Ammon's horn (tissue), 1 donor: ENCODE results near the gene SLC6A11.

ENCODE experiments used
- DNase-seq: peaks from one replicate; pipeline ENCODE4 v3.0.0-alpha.2; 2016; ENCODE audit warnings: low spot score

The SLC6A11 gene

DNA sequence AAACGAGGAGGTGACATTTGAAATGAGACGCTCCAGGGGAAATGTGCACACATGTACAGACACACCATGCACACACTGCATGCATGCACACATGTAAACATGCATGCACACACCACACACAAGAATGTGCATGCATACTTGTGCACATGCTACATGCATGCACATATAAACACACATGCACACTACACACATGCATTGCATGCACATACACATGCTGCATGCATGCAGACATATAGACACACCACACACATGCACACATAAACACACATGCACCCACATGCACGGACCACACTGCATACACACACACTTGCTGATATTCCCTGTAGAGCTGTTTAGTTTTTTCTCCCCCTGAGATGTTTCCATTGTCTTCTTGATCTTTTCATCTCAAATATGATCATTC is 138.7 kb downstream of the SLC6A11 start:
- no peak for DNase-seq

DNA sequence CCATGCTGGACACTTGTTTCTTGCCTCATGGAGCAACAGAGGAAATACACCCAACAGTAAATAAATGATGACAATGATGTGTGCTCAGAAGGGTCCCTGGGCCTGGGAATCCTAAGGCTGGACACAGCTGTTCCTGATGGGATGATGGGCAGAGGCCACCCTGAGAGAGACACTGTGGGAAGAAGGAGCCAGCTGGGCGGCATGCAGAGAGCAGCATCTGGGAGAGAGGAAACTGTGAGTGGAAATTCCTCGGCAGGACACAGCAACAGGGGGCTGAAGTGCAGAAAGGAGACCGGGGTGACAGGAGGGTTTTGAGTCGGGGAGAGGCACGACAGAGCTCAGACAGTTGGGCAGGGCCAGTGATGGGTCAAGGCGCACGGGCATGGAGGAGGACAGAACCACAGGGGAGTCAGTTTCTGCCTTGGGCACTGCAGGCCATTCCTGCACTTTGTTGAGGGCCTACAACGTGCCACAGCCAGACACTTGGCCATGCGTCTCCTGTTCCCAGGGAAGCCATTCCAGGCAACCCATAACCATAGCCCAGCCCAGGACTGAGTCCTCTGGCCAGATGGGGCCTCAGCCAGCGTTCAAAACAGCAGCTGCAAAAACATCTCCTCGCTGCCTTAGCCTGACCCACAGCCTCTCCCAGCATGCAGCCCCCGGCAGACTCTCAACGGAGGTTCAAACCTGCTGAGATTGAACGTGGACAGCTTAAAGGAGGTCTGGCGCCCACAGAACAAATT is 139.9 kb downstream of the SLC6A11 start:
- DNase-seq: peak; percentile 36

DNA sequence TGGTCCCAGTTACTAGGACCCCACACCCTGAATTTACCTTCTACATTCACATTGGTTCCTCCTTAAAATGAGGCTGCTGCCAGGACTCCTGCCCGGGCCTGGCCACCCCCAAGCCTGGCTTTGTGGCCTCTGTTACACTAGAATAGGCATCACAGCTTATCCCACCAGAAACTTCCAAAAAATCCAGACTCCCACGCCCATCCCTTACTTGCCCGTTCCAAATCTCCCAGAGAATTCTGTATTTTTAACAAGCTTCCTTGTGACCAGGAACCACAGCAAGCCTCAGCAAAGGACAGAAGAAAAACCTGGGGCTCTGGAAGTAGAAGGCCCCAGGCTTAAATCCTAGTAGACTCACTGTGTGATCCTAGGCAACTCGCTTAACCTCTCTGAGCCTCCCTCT is 140.5 kb downstream of the SLC6A11 start:
- no peak for DNase-seq

DNA sequence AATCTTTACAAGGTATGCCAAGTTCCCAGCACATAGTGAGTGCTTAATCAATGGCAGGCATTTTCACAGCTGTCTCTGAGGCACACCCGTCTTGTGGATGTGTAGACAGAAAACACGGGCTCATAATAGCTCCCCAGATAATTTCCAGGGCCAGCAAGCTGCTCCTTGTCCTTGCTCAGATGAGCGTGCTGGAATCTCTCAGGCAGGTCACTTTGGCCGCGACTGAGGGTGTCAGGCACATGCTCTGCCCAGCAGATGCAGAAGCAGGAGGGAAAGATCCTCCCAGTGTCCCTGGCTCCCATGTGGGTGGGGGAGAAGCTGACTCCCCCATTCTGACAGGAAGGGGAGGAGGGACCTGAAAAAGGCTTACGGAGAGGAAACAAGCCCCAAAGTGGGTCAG is 141.0 kb downstream of the SLC6A11 start:
- no peak for DNase-seq

DNA sequence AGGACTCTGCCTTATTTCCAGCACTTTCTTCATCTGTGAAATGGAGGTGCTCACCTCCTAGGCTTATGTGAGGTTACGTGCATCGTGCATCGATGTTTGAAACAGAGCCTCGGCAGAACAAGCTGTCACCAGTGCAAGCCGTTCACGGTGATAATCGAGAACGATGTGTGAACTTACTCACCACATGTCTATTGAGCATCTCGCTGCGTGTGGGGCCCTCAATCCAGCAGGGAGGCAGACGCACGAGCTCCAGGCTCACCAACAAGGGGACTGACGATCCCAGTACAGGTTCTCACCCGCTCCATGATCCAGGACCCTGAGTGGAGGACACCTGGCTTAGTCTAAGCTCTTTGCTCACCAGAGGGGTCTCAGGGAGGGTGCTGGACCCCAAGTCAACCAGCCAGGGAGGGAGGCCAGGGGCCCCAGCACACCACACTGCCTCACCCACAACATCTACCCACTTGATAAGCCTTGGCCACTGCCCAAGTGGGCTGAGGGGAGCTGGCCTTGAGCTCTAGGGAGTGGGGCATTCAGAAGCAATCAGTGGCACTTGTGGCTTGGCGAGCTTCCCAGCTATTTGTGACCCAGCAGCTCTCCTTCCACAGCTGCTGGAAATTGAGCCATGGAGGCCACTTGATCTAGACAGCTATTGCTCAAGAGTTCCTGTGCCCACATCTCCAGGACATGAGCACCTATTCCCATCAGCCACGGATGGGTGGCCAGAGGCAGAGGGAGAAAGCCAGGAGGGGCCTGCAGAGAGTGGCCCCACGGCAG is 142.1 kb downstream of the SLC6A11 start:
- peak; percentile 47 for DNase-seq

DNA sequence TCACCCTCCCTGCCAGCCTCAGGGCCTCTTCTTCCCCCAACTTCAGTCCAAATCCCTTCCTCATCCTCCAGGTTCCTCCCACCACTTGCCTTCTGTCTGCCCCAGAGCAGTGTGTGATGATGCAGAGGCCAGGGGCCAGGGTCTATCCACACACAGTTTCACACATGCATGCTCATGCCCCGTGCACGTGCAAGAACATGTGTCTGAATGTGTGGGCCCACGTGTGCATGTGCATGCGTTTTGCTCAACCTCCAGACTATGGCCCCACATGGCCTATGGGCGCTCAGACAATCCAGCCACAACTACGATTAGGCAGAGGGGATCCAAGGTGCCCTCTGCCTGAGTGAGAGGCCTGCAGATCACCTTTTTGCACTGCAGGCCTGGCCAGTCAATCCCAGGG is 144.2 kb downstream of the SLC6A11 start:
- DNase-seq: no peak

DNA sequence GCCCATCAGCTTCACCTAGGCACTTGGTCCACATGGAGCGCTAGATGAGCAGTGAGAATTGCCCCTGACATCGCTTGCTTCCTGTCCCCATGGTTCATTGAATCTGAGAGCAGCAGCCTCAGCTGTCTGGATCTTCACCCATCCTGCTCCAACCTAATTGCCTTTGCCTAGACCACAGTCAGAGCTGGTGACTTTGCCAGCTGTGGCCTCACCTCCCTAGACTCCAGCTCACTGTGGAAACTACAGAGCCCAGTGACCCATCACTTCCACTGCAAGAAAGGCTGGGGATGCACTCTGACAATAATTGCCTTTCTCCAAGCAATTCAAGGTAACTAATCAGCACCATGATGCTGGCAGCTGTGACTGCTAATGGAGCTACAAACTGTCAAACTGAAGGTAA is 145.9 kb downstream of the SLC6A11 start:
- no peak for DNase-seq

DNA sequence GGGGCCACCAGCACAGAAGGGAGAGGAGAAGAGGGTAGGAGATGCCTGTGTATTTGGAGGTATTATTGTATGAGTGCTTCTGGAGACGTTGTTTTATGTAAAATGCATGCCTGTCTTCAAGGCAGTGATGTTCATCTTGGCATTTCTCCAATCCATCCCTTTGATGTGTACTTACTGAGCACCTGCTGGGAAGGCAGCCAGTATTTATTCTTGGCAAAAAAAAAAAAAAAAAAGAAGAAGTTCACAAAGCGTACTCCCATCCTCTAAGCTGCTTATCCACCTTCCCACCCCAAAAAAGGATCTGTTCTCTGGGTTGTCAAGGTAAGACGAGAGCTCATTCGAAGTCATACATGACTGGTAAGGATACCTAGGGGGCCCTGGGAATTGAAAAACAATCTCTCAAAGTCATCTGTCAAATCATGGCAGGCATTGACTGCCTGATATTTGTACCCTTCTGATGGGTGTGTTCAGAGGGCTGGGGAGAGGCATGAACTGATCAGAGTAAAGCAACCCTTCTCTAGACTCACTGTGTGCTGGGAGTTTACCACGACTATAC is 146.5 kb downstream of the SLC6A11 start:
- DNase-seq: no peak

DNA sequence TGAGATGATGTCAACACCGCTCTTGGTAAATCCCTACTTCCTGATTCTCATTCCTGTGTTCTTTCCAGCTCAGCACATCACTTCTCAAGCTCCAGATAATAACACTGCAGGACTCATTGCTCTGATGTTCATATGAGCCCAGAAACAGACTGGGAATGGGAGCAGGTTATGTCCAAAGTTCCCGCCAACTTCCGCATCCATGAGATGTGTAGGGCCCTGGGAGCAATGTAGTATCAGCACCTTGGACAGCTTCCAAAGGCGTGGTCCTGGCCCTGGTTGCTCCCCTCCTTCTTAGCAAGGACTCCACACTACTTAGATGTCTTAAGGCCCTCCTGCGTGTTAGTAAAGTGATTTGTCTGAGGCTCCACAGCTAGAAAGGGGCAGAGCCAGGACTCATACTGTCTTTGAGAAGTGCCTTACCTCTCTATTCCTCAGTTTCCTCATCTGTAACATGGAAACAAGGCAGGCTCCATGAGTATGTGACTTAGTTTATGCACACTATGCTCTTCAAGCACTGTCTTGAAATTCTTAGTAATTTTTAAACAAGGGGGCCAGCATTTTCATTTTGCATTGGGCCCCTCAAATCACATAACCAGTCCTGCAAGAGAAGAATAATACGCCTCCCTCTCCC is 148.6 kb downstream of the SLC6A11 start:
- DNase-seq: no peak

DNA sequence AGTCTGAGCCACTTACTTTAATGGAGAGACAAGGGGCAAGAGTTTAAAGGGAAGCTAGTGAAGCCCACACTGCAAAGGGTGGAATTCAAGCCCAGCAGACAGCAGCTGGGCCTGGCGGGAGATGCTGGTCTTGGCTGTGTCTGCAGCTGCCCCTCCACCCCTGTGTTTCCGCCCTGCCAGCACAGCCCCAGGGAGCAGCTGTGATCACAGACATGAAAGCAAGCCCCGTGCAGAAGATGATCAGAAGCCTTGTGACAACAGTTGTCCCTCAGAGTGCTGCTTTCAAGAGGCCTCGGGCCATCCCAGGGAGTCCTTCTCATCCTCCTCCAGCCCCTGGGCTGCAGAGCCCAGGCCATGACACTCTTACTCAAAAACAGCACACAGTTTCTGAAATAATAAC is 152.4 kb downstream of the SLC6A11 start:
- peak; percentile 89 for DNase-seq

DNA sequence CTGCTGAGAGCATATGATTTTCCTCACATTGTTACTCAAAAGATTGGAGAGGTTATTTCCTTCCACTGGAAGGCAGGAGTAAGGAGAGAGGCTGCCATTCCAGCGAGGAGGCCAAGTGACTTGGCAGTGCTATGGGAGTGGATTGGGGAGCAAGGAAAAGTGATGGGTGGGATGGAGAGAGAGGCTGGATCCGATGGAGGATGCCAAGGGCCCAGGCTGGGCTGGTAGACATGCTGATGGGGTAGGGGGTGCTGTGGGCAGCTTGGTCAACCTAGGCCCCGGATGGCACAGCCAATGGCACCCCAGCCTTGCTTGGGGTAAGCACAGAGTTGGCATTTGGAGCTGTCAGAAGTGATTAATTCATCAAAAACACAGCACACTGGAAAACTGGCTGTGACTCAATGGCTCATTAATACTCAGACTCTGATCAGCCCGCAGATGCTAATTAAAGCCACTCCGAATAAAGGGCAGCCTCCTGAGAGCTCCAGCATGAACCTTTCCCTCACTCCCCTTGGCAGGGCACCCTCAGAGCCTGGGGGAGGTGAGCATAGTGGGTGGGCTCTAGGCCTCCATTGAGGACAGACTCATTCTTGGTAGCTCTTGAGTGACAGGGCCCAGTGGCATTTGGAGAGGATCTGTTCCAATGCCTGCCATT is 154.4 kb downstream of the SLC6A11 start:
- peak; percentile 43 for DNase-seq

DNA sequence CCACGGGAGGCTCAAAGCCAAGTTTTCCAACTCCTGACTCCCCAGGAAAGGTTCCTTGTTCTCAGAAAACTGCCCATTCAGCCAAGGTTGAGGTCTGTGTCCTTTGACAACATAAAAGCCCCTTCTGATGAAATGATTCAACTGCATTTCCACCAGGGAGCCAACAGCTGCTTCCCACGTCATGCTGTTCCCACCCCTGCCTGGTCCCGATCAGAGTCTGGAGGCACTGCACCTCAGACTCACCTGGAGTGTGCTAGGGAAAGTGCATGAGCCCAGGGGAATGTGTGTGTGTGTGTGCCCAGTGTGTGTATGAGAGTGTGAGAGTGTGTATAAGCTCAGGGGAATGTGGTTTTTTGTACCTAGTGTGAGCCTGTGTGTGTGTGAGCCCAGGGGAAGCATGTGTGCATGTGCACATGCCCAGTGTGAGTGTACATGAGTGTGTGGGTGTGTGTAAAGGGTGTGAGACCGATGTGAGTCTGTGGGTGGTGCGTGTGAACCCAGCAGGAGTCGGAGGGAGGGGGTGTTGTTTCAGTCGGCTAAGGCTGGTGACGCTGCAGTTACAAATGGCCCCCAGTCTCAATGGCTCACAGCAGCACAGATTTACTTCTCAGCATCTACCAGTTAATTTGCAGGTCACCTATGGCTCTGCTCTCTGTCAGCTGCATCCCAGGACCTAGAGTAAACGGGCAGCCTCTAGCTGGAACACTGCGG is 156.2 kb downstream of the SLC6A11 start:
- DNase-seq: no peak

DNA sequence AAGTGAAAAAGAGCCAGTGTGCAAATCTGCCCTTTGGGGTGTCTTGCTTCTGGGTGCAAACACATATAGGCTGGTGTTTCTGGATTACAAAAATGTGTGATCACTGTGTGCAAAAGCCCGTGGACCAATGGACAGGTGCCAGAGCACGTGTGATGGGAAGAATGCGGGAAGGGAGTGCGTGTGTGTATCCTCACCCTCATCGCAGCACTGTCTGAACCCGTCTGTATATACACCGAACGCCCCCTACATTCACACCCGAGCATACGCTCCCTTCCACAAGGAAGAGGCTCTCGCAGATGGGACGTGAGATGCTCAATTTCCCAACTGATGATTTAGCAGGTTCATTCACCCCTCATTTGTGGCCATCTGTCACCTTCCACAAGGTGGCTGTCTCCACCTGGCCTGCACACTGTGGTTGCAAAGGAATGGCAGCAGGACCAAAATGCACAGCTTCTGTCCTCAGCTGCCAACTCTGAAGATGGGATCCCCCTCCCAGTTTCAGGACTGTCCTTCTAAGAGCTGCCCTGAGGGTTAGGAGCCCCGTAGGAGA is 157.1 kb downstream of the SLC6A11 start:
- no peak for DNase-seq

DNA sequence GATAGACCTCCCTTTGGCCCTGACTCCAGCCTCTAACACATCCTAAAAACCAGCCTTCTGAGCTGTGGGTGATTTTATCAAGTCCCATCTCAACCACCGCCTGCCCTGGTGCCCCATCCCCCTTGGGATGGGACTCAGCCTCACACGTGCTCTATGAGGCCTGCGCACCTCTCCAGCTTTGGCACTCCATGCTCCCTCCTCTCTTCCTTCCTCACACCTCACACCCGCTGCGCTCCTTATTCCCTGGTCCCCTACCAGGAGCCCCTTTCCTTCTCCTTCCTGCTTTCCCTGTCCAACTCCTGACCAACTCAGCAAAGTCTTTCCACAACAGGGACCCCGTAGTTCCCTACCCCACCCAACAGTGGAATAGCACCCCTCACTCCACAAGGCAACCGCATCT is 158.1 kb downstream of the SLC6A11 start:
- DNase-seq: no peak

DNA sequence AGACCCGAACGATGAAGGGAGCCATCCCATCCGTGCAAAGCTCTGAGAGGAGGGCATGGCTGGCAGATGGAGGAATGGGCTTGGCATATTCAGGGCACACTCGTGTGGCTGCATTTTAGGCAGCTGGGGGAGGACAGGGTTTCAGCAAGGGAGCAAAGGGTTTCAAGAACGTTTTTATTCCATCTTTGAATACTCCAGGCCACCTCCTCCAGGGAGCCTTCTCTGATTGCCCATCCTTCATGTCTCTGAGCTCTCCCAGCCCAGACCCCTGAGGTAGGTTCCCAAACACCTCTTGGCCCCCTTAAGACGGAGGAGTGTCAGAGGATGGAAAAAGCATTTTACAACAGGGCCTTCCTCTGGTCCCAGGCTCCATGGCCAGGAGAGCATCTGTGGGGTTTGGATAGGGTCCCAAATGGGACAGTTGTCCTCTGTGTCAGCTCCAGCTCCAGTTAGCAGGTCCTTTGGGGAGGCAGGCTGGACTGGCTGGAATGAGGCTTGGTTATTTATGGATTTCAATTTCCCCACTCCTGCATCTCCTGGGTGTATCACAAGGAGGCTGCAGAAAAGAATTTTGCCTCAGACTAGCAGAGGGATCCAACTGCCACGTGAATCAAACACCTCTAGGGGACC is 158.8 kb downstream of the SLC6A11 start:
- no peak for DNase-seq

DNA sequence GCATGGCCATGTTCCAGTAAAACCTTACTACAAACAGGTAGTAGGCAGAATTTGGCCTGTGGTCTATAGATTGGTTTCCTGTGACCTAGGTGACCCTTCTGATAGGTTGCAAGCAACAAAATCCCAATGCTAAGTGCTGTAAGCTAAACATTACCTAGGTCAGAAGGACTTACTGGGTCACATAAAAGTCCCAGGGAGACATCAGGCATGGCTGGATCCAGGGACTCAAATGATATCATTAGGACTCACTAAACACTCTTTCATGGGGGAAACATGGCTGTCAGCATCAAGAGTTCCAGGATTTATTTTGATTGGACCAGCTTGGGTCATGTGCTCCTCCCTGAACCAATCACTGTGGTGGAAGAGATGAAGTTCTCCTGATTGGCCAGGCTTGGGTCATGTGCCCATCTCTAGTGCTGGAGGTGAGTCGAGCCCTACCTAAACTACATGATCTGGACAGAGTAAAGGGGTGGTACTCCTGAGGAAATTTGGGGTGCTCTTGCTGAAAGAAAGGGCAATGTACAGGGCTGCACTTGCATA is 159.7 kb downstream of the SLC6A11 start:
- DNase-seq: no peak

DNA sequence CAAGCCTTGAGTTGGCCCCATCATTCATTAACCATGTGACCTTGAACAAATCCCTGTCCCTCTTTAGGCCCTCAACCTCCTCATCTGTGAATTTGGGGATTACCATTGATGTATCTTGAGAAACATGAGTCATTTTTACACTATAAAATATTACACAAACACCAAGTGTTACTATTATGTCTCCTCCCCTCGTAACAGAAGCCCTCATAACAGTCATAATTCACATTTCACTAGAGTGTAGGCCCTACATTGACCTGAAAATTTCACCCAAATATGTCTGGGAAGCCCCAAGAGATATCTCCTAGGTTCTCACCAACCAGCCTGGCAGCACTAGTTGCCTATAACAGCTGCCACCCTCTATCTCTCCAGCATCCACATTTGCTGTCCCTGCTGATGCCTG is 160.7 kb downstream of the SLC6A11 start:
- no peak for DNase-seq

DNA sequence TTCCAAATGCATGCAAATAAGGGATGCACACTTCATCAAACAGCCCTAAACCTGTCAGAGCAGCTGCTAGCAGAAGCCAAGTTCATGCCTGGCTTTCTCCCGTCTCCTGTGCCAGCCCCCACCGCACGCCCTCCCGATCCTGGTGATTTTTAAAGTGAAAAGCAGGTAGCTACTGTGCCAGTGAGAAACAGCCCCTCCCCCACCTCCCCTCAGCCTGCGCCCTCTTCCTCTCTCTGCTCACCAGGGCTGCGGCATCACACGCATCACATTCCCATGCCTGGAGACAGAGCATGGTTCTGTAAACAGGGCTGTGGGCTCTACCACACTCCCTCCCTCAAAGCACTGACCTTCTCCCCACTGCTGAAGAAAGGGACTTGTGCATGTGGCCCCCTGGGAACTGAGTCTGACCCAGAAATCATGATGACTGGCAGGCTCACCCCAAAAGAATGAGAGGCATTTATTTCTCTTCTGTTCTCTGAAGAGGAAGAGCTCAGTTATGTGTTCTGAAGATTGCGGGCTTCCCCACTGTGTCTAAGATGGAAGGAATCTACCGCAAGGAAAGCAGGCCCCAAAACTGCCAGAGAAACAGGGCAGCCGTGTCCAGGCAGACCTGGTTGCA is 162.0 kb downstream of the SLC6A11 start:
- DNase-seq: no peak

DNA sequence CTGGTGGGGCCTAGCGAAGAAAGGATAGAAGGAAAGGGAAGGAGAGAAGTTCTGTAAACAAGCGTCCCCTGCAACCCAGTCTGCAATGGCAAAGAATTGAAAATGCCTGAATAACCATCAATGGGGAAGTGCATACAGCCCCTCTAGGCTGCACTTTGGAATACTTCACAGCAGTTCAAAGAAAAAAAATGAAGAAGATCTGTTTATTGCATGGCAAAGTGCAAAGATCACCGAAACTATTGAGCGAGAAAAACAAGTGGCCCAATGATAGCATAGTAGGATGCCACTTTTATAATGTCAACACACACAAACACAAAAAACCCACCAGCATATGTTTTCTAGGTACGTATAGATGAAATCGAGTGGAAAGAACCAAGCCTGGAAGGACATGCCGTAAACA is 162.9 kb downstream of the SLC6A11 start:
- no peak for DNase-seq

DNA sequence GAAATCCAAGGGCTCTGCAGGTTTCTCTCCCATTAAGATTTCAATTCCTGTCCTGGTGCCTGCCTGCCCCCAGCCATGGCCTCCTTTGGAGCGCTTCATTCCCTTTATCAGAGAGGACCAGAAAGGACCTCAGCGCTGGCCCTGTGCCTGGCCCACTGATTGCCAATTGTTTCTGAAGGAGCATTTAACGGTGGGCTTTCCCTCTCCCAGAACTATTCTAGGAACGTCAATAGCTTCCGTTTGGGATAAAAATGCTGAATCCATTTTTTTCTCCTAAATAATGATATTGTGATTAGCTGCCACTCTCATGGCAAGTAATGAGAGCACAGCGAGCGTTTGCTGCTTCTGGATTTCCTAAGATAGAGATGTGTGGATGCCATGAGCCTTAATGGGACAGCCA is 164.3 kb downstream of the SLC6A11 start:
- no peak for DNase-seq
